HG02763 (cell line): Measurements from ENCODE around the gene ZNF692.
A peak's percentile ranks its signal among the peaks of the same experiment; 100 is the strongest.

Experiments used
- ATAC-seq: cut with Tn5 transposase; IDR thresholded peaks from one replicate; pipeline ENCODE4 v1.9.1; 2021; ENCODE audit warnings: mild to moderate bottlenecking, moderate library complexity; ENCODE audit not compliant: unreplicated experiment

The ZNF692 gene

DNA sequence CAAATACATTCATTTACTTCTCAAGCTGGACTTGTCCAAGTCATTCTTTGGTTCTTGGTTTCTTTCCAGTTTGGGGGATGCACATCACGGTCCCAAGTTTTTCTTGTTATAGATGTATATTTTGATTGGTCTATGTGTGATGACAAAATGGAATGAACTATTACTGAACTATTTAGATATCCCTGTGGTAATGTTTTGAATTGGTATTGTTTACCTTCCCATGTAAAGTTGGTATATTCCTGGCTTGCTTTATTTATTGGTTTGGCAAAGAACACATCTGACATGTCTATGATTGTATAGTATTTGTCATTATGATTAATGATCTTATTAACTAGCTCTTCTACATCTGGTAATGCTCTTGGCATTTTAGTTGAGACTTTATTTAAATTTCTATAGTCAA, 22.4 kb upstream of the ZNF692 start:
- ATAC-seq = no peak

DNA sequence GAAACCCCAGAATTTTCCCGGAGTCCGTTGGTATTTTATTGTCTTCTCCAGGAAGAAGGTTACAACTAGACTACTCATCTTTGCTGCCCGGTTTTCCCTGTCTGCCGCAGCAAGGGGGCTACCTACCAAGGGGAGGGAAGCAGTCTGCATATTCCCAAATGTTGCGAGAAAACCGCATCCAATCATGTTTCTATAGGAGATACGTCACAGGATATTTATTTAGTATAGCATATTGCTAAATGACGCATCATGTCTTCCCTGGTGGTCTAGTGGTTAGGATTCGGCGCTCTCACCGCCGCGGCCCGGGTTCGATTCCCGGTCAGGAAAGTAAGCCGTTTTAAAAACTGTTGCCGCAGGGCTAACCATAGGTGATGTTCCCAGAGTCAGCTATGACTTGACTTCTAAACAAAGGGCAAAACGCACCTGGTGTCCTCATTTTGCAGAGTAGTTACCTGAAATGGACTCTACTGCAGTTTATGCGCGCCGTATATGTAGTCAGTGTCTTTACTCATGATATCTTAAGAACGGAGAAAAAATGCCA, 15.2 kb upstream of the ZNF692 start:
- peak; percentile 58 for ATAC-seq

DNA sequence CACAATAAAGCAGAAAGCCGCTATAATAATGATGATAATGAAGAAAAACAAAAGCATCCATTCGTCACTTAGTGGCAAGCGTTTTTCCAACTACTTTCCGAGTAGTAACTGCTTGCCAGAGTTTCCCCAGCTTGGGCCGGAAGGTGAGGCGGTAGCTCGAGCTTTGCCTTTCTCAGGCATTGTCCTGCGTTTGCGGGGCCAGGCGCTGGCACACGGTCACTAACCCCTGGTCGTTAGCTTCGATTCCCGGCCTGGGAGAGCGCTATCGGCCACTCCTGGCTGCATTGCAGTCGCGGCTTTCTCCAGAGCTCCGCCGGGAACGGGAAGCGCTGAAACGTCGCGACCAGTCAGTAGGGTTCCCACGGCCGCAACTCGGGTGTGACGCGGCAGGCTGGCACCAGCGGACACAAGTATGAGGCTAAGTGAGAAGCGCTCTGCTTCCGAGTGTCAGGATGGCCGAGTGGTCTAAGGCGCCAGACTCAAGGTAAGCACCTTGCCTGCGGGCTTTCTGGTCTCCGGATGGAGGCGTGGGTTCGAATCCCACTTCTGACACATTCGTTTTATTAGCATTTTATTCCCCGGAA, 14.6 kb upstream of the ZNF692 start:
- ATAC-seq = peak; percentile 82

DNA sequence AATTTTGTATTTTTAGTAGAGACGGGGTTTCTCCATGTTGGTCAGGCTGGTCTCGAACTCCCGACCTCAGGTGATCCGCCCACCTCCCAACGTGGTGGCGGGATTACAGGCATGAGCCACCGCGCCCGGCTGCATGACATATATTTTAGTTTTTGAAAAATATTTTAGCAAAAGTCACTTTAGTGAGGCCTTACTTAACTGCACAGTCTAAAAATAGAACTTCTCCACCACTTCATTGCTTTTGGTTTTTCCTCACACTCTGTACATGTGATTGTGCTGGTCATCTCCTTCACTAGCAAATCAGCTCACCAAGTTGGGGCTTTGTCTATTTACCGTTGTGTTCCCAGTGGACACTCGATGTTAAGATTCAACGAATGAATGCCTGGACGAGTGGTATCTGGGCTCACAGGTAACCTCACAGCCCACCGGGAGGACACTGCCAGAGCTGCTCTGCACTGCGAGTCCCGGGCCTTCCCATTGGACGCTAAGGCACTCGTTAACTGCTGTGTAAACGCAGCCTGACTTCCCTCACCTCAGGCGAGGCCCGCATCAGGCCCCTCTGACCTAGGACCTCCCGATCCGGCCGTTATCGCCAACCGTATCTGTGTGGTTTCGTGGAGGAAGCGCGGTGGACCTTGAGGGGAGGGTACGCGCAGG, 14.0 kb upstream of the ZNF692 start:
- peak; percentile 41 for ATAC-seq

DNA sequence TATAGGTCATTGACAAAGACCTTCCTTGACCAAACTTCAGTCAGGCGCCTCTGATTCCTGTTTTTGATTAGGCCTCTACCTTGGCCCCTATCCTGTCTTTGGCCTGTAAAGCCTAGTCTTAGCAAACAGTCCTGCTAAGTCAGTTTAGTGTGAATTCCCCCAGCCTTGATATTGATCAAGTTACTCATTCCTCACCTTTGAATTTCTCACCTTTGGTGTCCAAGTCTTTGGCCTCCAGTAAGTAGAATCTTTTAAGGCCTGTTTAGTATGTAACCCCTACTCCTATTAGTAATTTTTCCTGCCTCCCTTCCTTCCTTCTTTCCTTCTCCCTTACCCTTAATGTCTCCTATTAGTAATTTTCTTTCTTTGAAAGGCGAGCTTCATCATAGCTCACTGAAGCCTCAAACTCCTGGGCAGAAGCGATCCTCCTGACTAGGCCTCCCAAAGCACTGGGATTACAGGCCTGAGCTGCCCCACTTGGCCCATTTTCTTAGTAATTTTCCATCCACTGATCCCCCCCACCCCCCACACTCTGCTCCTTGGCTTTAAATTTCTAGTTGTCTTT, 13.0 kb upstream of the ZNF692 start:
- ATAC-seq = no peak

DNA sequence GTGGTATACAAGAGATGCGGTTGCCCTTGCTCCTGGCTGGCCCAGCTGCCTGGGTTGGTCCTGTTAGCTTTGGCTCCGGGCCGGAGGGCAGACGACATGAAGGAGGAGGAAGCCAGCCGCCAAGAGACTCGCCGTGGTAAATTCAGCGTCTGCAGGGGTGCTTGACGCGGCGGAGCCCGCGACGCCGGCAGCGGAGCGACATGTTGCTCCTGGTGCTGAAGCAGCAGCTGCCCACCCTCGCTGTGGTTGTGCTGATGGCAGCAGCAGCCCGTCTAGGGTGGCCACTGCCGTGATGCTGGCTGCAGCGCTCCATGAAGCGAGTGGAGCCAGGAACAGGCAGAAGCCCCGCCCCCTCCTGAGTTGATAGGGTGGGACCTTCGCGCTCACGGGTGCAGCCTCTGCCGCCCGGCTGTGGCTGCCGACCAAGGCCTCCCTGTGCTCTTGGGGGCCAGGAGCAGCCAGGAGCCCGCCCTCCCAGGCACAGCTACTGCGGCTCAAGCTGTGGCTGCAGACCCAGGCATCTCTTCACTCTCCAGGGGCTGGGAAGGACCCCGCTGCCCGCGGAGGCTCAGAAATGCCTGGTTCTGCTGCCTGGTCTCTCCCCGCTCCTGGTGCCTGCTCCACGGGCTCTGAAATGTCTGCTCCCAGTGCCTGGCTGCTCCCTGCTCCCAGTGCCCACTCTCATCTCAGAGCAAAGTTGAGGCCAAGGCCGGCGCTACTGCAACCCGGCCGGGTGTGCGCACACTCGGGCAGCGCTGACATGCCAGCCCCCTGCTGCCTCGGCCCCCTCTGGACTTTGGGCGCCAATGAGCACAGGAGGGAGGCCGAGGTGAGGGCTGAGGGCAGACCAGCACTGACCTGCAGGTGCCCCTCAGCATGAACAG, 4.4 kb upstream of the ZNF692 start:
- peak; percentile 66 for ATAC-seq

DNA sequence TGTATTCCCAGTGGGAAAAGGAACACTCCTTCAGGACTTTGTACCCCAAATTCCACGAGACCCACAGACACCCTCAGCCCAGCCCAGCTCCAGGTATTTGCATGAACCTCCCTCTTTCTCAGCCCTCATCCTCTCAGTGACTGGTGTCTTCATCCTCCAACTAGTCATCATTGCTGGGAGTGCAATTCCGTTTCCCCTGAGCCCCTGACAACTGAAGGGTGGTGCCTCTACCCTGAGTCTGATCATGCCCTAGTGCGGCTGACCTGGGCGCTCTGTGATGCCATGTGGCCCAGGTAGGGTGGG, 3.8 kb upstream of the ZNF692 start:
- peak; percentile 0 for ATAC-seq

DNA sequence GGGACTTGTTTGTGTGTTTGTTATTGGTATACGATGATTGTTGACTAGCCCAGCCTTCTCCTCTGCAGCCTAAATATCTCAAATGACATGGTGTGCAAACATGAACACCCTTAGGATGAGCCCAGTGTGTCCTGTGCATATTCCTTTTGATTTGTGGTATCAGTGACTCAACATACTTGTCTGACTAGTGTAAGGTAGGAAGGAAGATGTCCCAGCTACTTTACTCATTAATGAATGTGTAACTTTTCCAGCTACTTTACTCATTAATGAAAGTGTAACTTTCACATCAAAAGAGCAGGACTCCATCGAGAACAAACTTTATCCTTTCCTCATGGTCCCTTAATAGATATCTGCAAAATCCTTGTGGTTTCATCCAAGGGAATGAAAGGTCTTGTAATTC, 2.7 kb upstream of the ZNF692 start:
- no peak for ATAC-seq

DNA sequence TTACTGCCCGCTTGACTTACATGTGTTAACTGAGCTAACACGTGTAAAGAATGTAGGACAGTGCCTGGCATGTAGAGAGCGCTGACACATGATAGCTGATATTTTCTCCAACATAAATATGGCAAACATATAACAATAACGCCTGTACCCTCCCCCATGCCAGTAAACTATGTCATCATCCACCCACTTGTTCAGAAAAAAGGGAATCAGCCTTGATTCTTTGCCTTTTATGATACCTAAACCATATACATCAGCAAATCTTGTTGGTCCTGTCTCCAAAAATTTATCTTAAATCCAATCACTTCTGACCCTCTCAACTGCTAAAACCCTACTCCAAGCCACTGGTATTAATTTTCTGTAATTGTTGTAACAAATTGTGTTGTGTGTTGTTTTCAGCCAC, 1.1 kb upstream of the ZNF692 start:
- no peak for ATAC-seq

DNA sequence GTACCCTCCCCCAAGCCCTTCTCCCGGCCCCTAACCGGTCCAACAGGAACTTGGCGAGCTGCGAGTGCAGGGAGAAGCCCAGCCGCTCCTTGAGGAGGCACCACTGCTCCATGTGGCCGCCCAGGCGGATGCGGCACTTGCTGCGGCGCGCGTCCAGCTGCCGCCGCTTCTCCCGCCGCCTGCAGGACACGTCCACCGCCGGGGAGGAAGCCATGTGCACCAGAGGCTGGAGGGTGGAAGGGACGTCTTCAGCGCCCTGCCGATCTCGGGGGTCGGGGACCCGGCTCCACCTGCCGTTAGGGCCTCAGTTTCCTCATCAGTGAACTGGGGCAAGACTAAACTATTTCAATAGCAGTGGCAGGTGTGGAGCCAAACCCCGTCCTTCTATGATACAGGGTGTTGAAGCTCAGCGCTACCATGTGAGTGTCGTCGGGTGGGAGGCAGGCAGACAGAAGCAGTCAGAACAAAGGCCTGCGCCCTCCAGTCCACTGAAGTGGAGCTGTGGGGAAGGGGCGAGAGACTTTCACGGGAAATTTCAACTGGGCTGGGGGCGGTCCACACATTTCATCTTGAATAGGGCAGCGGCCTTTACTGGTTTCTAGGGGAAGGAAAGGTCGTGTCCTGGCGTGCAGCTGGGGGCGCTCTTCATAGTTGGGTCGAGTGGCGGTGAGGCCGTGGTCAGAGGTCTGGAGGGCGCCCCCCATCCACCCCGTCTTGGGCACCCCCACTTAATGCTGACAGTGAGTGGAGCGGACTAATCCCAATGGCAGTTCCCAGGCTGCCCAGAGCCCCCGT, 592 bp downstream of the ZNF692 start:
- ATAC-seq = peak; percentile 31

DNA sequence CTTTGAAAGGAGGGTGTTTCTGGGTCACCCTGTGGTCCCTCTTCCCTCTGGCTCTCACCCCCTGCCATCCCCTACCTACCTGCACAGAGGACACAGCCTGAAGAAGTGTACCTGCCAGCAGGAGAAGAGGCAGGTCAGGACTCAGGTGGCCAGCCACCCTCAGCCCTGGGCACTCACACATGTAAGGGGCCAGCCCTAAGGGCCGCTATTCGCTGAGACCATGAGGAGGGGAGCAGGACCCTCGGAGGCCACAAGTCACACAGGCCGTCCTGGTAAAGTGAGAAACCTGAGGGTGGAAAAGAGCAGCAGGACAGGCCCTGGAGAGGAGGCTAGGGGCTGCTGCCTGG, 1.2 kb downstream of the ZNF692 start:
- ATAC-seq = no peak

DNA sequence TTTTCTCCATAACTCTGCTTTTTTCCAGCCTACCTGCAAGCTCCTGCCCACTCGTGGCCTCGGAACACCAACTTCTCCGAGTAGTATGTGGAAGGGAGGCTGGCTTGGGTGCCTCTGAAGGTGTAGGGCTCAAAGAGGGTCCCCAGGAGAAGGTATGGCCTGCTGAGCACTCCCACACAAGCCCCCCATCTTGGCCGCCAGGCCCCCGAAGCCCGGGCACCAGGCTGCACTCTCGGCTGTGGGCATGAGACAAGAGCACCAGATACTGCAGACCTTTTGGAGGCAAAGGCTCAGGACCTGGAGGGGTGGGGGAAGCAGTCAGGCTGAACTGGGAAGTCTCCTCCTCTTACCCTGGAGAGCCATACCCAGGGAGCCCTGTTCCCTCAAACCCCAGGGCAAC, 1.7 kb downstream of the ZNF692 start:
- ATAC-seq = no peak

DNA sequence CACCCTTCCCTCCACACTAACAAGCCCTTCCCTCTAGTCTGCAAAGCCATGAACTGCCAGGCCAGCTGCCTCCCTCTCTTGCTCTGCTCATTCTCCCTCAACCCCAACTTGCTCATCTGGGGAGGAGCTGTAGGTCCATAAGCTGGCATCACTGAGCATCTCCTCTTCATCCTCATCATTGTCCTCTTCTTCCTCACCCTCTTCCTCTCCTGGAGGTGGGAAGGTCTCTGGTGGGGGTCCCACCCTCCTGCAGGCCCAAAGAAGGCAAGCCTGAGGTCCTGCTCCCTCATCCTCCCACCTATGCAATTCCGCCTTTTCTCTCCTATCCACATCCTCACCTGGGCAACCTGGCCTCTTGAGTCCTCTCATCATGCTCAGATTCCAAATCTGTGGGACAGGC, 2.7 kb downstream of the ZNF692 start:
- ATAC-seq = no peak

DNA sequence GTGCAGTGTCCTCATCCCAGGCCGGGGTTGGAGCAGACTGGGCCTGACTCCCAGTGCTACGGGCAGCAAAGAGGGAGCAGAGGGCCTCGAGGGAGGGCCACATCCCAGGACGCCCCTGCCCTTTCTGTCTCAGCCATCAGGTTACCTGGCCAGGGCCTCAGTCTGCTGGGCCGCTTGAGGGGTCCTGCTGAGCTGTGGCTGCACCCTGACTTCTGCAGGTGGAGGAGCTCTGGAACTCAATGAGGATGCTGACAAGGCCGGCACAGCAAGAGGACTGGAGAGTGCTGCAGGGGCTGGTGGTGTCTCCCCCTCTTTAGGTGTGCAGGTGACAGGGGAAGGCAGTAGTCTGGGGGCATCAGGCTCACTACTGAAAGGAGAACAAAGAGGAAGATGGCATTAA, 3.3 kb downstream of the ZNF692 start:
- no peak for ATAC-seq

DNA sequence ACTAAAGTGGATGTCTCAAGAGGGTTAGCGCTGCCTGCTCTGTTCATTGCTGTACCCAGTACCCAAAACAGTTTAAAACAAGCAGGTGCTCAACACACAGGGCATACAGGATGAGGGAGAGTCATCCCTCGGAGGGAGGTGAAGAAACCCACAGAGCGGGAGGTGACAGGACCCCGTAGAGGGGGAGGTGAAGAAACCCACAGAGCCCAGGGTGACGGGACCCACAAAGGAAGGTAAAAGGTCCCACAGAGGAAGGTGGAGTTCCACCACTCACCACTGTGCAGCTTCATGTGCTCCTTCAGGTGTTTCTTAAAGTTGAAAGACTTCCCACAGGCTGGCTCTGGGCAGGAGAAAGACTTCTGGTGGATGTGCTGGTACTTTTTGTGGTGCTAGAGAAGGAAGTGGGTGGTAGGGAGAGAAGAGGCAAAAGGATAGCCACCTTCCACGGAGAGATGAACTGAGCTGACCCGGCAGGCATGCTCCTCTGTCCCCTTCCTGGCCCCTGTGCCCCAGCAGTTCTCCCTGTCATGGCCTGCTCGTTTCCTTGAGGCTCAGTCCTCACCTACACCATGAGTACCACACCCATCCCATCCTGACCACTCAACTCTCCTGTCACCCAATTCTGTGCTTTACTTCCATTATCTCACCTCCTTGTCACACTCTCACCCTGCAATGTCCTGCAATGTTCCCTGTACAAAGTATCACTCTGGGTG, 5.1 kb downstream of the ZNF692 start:
- ATAC-seq = no peak

DNA sequence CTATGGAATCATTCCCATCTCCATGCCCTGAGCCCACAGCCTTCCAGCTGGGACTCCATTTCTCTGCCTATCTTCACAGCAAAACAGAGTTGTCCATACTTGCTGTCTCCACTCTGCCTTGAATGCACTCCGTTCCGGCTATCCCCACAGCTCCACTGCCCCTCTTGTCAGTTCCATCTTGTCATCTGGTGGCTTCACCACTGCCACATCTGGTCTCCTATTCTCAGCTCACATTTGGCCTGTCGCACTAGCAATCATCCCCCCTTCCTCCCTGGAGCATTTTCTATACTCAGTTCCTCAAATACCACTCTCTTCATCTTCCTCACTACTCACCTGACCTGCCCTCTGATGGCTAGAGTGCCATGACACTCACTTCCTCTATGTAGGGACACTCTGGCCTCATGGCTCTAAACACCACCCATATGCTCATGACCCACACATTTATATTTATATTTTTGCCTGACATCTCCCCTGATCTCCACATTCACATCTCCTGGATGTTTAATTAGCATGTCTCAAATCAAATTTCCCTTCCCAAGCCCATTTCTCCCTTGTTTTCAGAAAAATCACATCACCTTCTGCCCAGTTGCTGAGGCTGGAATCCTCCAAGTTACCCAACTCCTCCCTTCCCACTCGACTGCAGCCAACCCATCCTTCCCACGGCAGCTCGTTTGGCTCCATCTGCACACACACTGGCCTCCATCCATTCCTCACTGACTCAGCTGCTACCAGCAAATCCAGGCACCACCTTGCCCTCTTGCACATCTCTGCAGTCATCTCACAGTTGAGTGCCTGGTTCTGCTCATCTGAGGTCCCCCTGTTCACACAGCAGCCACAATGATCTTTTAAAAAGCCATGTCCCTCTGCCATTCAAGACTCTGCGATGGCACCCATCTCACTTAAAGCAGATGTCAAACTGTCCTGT, 6.1 kb downstream of the ZNF692 start:
- no peak for ATAC-seq

DNA sequence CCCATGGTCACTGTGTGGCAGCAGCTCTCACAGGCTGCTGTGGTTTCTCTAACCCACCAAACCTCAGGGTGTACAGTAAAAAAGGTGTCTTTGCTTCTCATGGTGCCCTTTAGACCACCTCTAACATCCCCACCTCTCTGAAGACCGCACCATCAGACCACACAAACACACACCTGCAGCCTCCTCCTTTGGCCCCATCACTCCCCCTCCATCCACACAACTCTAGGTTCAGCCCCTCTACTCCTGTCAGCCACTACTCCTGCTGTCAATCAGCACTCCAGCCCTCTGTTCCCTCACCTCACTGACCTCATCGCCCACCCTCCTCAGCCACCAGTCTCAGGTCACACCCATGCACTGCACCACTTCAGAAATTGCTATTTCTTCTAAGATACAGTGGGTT, 7.5 kb downstream of the ZNF692 start:
- no peak for ATAC-seq

DNA sequence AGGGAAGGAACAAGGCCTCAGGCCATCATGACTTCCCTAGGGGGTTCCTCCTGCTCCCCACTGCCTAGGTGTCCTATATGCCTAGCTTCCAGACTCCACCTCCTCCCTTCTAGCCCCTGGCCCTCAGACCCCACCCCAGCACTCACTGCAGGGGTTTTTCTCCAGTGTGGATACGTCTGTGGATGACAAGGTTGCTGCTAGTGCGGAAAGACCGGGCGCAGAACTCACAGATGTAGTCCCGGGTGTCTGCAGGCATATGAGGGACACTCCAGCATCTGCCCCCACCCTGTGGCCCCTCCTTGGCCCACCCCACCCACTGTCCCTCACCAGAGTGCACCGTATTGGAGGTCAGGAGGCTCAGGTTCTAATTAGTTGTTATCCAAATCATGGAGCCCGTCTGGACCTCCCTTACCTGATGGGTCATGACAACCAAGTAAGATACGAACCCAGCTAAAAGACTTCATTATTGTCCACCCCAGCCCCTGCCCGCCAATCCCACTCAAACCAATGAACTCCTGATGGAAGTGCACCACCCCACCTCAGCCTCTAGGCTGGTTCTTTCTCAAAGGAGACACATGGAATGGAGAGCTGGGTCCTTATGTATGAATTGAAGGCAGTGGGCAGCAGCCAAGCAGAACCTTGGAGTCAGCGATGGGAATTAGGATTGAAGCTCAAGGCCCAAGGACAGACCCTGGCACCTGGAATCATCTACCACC, 8.2 kb downstream of the ZNF692 start:
- no peak for ATAC-seq

DNA sequence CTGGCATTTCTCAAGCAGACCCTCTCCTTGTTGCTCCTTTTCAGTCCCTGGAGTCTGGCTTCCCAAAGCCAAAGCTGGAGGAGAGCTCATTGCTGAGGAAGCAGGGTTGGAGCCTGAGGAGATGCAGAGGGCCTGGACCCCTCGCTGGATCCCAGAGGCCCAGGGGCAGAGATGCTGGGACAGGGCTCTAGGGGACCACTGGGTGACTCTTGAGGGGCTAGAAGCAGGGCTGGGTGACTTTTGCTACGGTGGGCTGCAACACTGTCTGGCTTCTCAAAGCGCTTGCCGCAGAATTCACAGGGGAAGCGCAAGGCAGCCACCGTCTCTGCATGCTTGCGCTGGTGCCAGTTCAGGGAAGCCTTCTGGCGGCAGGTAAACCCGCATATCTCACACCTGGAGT, 8.8 kb downstream of the ZNF692 start:
- no peak for ATAC-seq
